ENCODE measurements around the gene TSPAN11. TPM values are rescaled to one million over a fixed set of nuclear protein-coding genes. Genes with fewer than 3 reads are reported as not detected.

TSPAN11 gene
- total RNA-seq, 1 experiment from 2014 or later: 4.6 TPM

DNA sequence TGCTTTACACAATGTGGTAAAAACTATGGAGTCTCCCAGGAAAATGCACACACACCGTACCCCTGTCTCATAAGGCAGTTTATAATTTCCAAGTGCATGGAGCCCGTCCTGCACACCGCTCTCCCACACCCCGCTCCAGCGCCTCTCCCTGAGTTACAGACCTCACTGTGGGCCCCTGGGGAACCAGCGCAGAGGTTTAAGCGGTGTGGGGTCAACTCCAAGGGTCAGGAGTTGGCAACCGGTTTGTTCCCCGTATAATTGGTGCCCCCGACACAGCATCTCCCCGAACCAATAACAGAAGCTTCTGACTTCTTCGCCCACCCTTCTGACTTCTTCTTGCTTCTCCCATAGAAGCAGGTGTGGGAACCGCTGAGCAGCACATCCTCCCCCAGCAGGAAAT is 88.7 kb downstream of the TSPAN11 start (continued):
- TF ChIP-seq, protein P1, sequence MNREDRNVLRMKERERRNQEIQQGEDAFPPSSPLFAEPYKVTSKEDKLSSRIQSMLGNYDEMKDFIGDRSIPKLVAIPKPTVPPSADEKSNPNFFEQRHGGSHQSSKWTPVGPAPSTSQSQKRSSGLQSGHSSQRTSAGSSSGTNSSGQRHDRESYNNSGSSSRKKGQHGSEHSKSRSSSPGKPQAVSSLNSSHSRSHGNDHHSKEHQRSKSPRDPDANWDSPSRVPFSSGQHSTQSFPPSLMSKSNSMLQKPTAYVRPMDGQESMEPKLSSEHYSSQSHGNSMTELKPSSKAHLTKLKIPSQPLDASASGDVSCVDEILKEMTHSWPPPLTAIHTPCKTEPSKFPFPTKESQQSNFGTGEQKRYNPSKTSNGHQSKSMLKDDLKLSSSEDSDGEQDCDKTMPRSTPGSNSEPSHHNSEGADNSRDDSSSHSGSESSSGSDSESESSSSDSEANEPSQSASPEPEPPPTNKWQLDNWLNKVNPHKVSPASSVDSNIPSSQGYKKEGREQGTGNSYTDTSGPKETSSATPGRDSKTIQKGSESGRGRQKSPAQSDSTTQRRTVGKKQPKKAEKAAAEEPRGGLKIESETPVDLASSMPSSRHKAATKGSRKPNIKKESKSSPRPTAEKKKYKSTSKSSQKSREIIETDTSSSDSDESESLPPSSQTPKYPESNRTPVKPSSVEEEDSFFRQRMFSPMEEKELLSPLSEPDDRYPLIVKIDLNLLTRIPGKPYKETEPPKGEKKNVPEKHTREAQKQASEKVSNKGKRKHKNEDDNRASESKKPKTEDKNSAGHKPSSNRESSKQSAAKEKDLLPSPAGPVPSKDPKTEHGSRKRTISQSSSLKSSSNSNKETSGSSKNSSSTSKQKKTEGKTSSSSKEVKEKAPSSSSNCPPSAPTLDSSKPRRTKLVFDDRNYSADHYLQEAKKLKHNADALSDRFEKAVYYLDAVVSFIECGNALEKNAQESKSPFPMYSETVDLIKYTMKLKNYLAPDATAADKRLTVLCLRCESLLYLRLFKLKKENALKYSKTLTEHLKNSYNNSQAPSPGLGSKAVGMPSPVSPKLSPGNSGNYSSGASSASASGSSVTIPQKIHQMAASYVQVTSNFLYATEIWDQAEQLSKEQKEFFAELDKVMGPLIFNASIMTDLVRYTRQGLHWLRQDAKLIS (CRISPR knock-in tag; IDR thresholded peaks at IDR 0.05; ENCODE audit: borderline replicate concordance): no peak
- no peak for TF ChIP-seq EMX1 (CRISPR knock-in tag; IDR thresholded peaks at IDR 0.05)
- TF ChIP-seq ESRRA (CRISPR knock-in tag; IDR thresholded peaks at IDR 0.05; ENCODE audit: borderline replicate concordance): no peak
- no peak for TF ChIP-seq ZSCAN18 (CRISPR knock-in tag; IDR thresholded peaks at IDR 0.05)
- TF ChIP-seq NR3C1 (CRISPR knock-in tag; conservative IDR thresholded peaks at IDR 0.05; ENCODE audit: low read depth): no peak
- TF ChIP-seq NFYB (CRISPR knock-in tag; conservative IDR thresholded peaks at IDR 0.05; ENCODE audit: low read depth): no peak
- TF ChIP-seq ATF6 (CRISPR knock-in tag; IDR thresholded peaks at IDR 0.05): no peak
- TF ChIP-seq SOX15 (CRISPR knock-in tag; IDR thresholded peaks at IDR 0.05): no peak
- TF ChIP-seq ATF1 (CRISPR knock-in tag; IDR thresholded peaks at IDR 0.05): no peak
- no peak for TF ChIP-seq CREB1 (CRISPR knock-in tag; IDR thresholded peaks at IDR 0.05)
- TF ChIP-seq, protein P2, sequence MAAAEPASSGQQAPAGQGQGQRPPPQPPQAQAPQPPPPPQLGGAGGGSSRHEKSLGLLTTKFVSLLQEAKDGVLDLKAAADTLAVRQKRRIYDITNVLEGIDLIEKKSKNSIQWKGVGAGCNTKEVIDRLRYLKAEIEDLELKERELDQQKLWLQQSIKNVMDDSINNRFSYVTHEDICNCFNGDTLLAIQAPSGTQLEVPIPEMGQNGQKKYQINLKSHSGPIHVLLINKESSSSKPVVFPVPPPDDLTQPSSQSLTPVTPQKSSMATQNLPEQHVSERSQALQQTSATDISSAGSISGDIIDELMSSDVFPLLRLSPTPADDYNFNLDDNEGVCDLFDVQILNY (CRISPR knock-in tag; IDR thresholded peaks at IDR 0.05): no peak

GRCh38 chr12:31016057-31016456 is 89.5 kb downstream of the TSPAN11 start:
- Mint-ChIP-seq H3K4me1 (peaks cover 30% of the 10 kb centered on the region), H3K27ac (no peak overlapping the region), H3K36me3 (peaks cover 10% of the 10 kb centered on the region), H3K4me3 (no peak overlapping the region), H3K27me3 (ENCODE audit: low read depth) (no peaks in the 10 kb centered on the region), H3K9me3 (peaks cover 15% of the 10 kb centered on the region)
- no peak for ATAC-seq
- CTCF ChIA-PET: interaction anchor here (1.5 kb wide), 1 partner anchor 30 kb away, joined by 6 read pairs; no protein-coding TSS in a partner anchor
- TF ChIP-seq ESRRA (CRISPR knock-in tag; IDR thresholded peaks at IDR 0.05; ENCODE audit: borderline replicate concordance) (no peak), FOXP1 (CRISPR knock-in tag; IDR thresholded peaks at IDR 0.05; ENCODE audit: borderline replicate concordance) (no peak), IRF1 (CRISPR knock-in tag; IDR thresholded peaks at IDR 0.05) (no peak), TCF7 (CRISPR knock-in tag; IDR thresholded peaks at IDR 0.05; ENCODE audit: low read depth) (no peak), IRF2 (CRISPR knock-in tag; IDR thresholded peaks at IDR 0.05; ENCODE audit: borderline replicate concordance, low read depth) (no peak), SOX15 (CRISPR knock-in tag; IDR thresholded peaks at IDR 0.05) (no peak), PRDM15 (CRISPR knock-in tag; IDR thresholded peaks at IDR 0.05) (no peak), SMAD3 (CRISPR knock-in tag; IDR thresholded peaks at IDR 0.05; ENCODE audit: borderline replicate concordance) (no peak), GRHL2 (CRISPR knock-in tag; IDR thresholded peaks at IDR 0.05; ENCODE audit: insufficient replicate concordance, severe bottlenecking) (no peak), TP53 (CRISPR knock-in tag; IDR thresholded peaks at IDR 0.05) (no peak), TEAD4 (CRISPR knock-in tag; IDR thresholded peaks at IDR 0.05) (no peak)
- POLR2A ChIA-PET: no interaction called here
- no peak for DNase-seq (ENCODE audit: low spot score)
